NCI-H146 treated with DMSO at 0.1 percent for 48 hours (cell line): ENCODE measurements around the gene HDAC4.

Source experiments
- DNase-seq: peaks from one replicate; lab custom pipeline; 2025; ENCODE audit not compliant: unreplicated experiment; lab: John Stamatoyannopoulos, UW

Gene HDAC4

GRCh38 chr2:239008677-239009588, 391.9 kb downstream of the HDAC4 start:
- no peak for DNase-seq

DNA sequence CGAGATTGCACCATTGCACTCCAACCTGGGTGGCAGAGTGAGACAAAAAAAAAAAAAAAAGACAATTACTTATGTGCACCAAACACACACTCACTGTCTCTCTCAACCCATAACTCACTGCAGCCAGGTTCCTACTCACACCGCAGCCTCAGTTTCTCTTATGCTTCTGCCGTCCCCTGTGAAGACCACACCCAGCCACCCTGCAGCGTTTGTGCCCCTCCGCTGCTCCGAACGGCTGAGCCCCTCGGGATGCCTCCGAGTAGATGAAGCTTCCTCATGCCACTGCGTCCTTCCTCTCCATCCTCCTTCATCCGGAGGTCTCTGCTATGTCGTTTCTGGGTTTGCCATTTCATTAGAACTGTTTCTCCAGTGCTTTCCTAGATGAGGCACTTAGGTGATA, 392.8 kb downstream of the HDAC4 start:
- DNase-seq: no peak

- no peak for DNase-seq
Observed at GRCh38 chr2:239006622-239007285, 394.1 kb downstream of the HDAC4 start.

GRCh38 chr2:239005586-239005985, 395.2 kb downstream of the HDAC4 start:
- DNase-seq: no peak

DNA sequence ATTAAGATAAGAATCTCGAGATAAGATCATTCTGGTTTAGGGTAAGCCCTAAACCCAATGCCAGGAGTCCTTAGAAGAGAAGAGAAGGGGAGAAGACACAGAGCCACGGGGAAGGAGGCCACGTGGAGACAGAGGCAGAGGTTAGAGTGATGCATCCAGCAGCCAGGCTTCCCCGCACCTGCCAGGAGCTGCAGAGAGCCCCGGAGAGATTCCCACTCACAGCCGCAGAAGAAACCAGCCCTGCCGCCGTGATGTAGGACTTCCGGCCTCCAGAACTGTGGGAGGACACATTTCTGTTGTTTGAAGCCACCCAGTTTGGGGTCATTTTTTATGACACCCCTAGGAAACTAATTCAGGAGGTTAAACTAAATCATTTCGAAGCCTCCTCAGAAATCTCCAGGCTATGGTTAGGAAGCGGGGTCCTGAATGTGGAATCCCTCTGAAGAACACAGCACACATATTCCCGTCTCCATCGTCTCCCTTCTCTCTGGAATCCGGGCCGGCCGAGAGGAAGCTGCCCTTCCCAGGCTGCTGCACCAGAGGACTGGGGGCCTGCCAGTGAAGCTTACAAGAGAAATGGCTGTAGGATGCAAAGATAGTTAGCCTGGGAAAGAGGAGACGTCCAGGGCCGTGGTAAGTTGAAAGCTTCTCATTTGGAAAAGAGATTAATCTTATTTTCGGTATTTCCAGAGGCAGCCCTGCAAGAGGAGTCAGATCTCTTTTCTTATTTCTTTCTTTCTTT, 396.4 kb downstream of the HDAC4 start:
- DNase-seq: no peak

- no peak for DNase-seq
Observed at GRCh38 chr2:239003624-239004273, 397.1 kb downstream of the HDAC4 start.

DNA sequence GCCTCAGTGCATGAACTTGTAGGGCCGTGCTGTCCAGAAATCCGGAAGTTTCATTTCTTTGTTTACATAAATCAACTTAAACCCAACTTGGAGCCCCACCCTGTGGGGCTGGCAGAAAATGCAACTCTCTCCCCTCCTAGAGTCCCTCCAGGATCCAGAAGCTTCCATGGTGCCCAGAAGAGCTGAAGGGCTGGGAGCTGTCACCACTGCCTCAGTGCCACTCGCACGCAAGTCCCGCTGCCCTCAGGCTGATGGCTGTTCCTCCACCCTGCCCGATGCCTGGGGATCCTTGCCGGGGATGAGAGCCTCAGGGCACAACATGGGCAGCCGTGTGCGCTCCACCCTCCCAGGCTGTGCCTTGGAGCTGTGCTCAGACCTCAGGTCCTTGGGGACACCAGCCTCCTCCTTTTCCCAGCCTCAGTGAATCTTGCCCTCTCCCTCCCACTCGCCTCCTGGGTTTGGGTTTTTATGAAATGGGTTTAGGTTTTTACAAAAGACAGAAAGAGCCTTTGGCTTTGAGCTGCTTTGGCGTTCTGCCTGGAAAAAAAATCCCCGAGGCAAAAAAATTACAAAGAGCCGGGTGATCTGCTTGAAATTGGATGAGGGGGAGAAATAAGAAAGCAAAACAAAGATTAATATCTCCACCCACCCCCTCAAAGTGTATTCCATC, 397.7 kb downstream of the HDAC4 start:
- DNase-seq: no peak

- no peak for DNase-seq
Observed at GRCh38 chr2:239002591-239002953, 398.2 kb downstream of the HDAC4 start.

DNA sequence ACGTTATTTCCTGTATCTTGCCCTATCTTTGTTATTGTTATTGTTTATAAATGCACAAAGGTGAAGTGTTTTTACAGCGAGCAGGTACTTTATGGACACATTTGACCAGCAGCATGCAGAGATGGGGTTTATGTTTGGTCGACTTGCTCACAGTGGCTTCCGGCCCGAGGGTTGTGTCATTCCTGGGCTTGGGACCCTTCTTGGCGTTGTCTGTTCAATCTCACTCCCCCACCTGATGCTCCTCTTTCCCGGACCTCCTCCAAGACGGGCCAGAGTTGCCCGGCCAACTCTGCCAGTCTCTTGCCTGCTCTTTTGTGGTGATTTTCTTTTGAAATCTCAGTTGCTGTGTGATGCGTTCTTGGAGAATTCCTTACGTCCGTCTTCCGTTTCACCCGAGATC, 399.0 kb downstream of the HDAC4 start:
- no peak for DNase-seq

DNA sequence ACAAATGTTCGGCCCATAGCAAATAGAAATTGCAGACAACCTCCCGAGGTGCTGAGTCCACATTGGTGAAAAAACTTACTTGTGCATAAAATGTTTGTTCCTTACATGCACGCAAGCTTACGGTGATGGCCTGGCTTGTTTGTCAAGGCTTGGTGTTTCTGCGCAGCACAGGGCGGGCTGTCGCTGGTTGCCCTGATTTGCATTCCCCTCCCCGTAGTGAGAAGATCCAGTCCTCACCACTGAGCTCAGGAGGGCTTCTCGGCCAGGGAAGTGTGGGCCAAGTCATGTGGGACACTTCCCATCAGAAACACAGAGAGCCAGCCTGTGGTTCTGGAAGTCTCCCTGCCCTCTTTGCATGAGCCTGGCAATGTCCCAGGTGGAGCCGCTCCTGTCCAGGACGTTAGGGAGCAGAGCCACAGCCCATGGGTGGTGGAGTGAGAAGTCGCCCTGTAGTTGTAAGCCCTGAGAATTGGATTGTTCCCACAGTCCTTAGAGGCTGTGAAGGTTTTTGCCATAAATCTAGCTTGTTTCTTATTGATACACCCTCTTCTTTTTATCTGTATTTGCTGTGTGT, 400.2 kb downstream of the HDAC4 start:
- DNase-seq: no peak

DNA sequence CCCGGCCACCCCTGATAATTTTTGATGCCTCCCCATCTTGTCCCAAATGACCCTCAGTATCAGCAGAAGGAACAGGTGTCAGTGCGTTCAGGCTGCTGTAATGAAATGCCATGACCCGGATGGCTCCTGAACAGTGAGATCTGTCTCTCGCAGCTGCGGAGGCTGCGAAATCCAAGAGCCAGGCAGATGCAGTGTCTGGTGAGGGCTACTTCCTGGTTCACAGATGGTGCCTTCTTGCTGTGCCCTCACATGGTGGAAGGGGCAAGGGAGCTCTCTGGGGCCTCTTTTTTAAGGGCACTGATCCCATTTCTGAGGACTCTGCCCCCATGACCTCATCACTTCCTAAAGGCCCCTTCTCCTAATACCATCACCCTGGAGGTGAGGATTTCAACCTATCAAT, 400.7 kb downstream of the HDAC4 start:
- DNase-seq: no peak

- no peak for DNase-seq
Observed at GRCh38 chr2:238999291-238999741, 401.5 kb downstream of the HDAC4 start.

DNA sequence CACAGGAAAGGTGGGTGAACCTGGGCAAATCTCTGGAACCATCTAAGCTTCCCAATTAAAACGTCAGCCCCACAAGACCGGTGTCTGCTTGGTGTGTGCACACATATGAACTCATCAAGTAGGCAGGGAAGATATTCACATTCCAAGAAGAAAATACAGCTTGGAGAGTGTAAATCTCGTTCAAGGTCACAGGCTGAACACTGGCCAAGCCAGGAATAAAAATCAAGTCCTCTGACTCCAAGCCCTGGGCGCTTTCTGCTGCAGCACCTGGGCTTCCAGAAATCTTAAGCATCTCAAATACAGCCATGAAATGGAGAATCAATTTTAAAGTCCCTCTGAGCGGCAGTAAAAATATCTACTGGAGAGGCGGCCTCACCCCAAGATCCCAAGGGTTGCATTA, 402.0 kb downstream of the HDAC4 start:
- no peak for DNase-seq
